ENCODE results near the gene MCTP1.

The MCTP1 gene

DNA sequence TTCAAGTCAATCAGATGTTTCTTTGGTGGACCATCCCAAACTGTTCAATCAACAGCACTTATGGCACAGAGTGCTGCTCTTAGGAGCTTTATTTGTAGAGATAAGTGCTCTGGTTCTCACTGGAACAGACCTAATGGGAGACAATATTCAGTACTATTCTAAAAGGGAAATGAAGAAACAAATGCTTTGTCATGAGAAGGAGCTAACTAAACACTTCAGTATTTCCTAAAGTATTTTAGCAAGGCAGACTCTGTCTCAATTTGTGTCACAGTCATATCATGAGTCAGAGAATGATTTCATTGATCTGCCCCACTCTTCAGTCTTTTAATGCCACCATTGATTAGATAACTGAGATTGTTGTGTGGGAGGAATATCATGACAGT, 491.1 kb downstream of the MCTP1 start:
- in situ Hi-C loops (cut with HindIII; ENCODE audit: low pct_ligation_motif_present, low sequenced_read_pairs): no loop called here
- no peaks in the 10 kb centered on the region for H3K36me3 ChIP-seq (replicated peaks)
- H3K27me3 ChIP-seq (replicated peaks): no peaks in the 10 kb centered on the region
- DNase-seq: peak; percentile 18
- H3K4me3 ChIP-seq (ENCODE audit: low read depth, low read length): no peak overlapping the region
- H3K27ac ChIP-seq: peak overlapping the region; percentile 93
- no peak for TF ChIP-seq CTCF (IDR thresholded peaks at IDR 0.05; ENCODE audit: low read depth, low read length, missing control alignments)

DNA sequence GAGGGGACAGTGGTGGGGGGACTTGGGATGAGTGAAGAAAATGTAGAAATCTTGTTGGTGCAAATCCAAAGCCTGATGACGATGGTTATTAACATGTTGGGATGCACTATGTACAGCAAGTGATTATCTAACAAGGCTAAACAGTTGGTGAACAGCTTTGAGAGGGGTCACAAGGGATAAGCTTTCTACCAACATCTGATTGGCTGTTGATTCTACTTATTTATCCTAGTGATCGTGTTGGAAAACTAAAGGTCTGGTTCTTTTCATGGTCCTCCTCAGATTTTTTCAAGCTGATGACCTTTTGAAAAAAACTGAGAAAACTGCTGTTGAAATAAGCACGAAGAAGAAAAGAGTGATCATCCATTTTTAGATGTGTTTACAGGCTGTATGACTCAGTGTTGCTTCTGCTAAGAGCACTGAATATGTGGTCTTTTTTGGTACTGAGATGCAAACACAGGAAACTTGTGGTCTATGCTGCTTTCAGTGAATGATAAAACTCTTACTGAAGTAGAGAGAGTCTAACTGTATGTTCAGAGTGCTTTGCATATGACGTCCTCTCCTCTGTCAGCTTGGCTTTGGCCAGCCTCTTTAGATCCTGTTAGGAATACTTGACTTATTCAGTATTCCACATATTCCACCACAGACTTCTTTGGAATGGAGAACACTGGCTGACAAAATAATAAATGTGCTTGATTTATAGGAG, 491.6 kb downstream of the MCTP1 start:
- Histone ChIP-seq H3K36me3 (replicated peaks) (no peaks in the 10 kb centered on the region), H3K27me3 (replicated peaks) (no peaks in the 10 kb centered on the region), H3K27ac (peak overlapping the region; percentile 93), H3K4me3 (ENCODE audit: low read depth, low read length) (no peak overlapping the region)
- in situ Hi-C loops (cut with HindIII; ENCODE audit: low pct_ligation_motif_present, low sequenced_read_pairs): no loop called here
- peak; percentile 80 for DNase-seq
- no peak for TF ChIP-seq CTCF (IDR thresholded peaks at IDR 0.05; ENCODE audit: low read depth, low read length, missing control alignments)

GRCh38 chr5:94791829-94792228, 493.1 kb downstream of the MCTP1 start:
- H3K36me3 ChIP-seq (replicated peaks): no peaks in the 10 kb centered on the region
- H3K27ac ChIP-seq: no peak overlapping the region
- TF ChIP-seq CTCF (IDR thresholded peaks at IDR 0.05; ENCODE audit: low read depth, low read length, missing control alignments): no peak
- in situ Hi-C loops (cut with HindIII; ENCODE audit: low pct_ligation_motif_present, low sequenced_read_pairs): no loop called here
- no peak overlapping the region for H3K4me3 ChIP-seq (ENCODE audit: low read depth, low read length)
- H3K27me3 ChIP-seq (replicated peaks): no peaks in the 10 kb centered on the region
- no peak for DNase-seq

DNA sequence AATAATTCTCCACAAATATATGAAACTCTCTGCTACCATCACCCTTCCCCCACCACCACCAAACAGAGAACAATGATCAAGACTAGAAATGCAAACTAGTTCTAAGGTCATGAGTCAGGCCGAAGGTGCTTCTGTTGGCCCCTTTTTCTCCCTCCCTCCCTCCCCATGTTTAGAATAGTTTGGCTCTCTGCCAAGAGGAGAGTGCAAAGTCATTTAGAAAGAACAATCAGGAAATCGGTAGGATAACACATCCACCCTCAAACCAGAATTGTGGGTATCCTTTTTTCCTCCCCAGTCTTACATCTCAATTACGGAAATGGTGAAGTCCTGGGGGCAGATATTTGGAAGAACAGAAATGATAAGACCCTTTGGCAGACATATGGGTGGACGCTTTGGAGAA, 496.4 kb downstream of the MCTP1 start:
- no peaks in the 10 kb centered on the region for H3K27me3 ChIP-seq (replicated peaks)
- no peak overlapping the region for H3K4me3 ChIP-seq (ENCODE audit: low read depth, low read length)
- DNase-seq: no peak
- no peak overlapping the region for H3K27ac ChIP-seq
- TF ChIP-seq CTCF (IDR thresholded peaks at IDR 0.05; ENCODE audit: low read depth, low read length, missing control alignments): no peak
- in situ Hi-C loops (cut with HindIII; ENCODE audit: low pct_ligation_motif_present, low sequenced_read_pairs): no loop called here
- H3K36me3 ChIP-seq (replicated peaks): no peaks in the 10 kb centered on the region

- Histone ChIP-seq H3K27ac (no peak overlapping the region), H3K36me3 (replicated peaks) (no peaks in the 10 kb centered on the region), H3K27me3 (replicated peaks) (no peaks in the 10 kb centered on the region), H3K4me3 (ENCODE audit: low read depth, low read length) (no peak overlapping the region)
- TF ChIP-seq CTCF (IDR thresholded peaks at IDR 0.05; ENCODE audit: low read depth, low read length, missing control alignments): no peak
- DNase-seq: no peak
- in situ Hi-C loops (cut with HindIII; ENCODE audit: low pct_ligation_motif_present, low sequenced_read_pairs): no loop called here
Observed at GRCh38 chr5:94784536-94785505, 500.1 kb downstream of the MCTP1 start.

Data from brain microvascular endothelial cell (primary cell).